ENCODE data around the gene TACC2. TPM values are rescaled to one million over a fixed set of nuclear protein-coding genes. Genes with fewer than 3 reads are reported as not detected.

TACC2 gene
- total and polyA plus RNA-seq, 4 donors, result 43.3 to 309 (median 127) TPM

DNA sequence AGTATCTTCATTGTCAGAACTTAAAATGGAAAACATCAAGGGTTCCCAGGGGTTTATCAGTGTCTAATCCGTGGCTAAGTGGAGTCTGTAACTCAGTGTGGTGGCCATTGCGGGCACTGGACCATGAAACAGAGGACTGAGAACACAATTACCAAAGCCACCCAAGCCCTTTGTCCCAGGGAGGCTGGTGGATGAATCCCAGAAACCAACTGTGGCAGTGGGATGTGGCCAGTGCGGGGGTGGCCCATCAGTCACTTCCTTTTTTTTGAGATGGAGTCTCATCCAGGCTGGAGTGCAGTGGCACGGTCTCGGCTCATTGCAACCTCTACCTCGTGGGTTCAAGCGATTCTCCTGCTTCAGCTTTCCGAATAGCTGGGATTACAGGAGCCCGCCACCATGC, 61.8 kb downstream of the TACC2 start:
- TF ChIP-seq, protein P1, sequence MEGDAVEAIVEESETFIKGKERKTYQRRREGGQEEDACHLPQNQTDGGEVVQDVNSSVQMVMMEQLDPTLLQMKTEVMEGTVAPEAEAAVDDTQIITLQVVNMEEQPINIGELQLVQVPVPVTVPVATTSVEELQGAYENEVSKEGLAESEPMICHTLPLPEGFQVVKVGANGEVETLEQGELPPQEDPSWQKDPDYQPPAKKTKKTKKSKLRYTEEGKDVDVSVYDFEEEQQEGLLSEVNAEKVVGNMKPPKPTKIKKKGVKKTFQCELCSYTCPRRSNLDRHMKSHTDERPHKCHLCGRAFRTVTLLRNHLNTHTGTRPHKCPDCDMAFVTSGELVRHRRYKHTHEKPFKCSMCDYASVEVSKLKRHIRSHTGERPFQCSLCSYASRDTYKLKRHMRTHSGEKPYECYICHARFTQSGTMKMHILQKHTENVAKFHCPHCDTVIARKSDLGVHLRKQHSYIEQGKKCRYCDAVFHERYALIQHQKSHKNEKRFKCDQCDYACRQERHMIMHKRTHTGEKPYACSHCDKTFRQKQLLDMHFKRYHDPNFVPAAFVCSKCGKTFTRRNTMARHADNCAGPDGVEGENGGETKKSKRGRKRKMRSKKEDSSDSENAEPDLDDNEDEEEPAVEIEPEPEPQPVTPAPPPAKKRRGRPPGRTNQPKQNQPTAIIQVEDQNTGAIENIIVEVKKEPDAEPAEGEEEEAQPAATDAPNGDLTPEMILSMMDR (IDR thresholded peaks at IDR 0.05; ENCODE audit: control extremely low read depth, extremely low read depth), result no peak
- Histone ChIP-seq H3K27me3 (ENCODE audit: control insufficient read depth in 3 of 3, insufficient read depth in 3 of 3, low read length in 2 of 3) (no peaks in the 10 kb centered on the region), H3K4me1 (ENCODE audit: control insufficient read depth in 5 of 5, insufficient read depth in 5 of 5, low read length in 5 of 5) (peaks cover 0 to 4% (median 3%) of the 10 kb centered on the region in 5 donors), H3K9ac (ENCODE audit: insufficient read depth in 1 of 2, low read length in 2 of 2) (no peak overlapping the region), H3K27ac (ENCODE audit: low read depth in 1 of 2, low read length in 1 of 2) (no peak overlapping the region), H3K4me3 (no peak overlapping the region), H3K9me3 (ENCODE audit: control insufficient read depth in 4 of 4, insufficient read depth in 3 of 4, low read length in 3 of 4) (no peaks in the 10 kb centered on the region), H3K36me3 (ENCODE audit: control insufficient read depth in 4 of 4, insufficient read depth in 4 of 4, low read length in 4 of 4) (no peaks in the 10 kb centered on the region)
- ATAC-seq (ENCODE audit: insufficient read depth, low FRiP score), result no peak
- no peak for DNase-seq
- 93 to 94% methylated on average over 9 of the region's 9 CpGs for WGBS, 2 donors

DNA sequence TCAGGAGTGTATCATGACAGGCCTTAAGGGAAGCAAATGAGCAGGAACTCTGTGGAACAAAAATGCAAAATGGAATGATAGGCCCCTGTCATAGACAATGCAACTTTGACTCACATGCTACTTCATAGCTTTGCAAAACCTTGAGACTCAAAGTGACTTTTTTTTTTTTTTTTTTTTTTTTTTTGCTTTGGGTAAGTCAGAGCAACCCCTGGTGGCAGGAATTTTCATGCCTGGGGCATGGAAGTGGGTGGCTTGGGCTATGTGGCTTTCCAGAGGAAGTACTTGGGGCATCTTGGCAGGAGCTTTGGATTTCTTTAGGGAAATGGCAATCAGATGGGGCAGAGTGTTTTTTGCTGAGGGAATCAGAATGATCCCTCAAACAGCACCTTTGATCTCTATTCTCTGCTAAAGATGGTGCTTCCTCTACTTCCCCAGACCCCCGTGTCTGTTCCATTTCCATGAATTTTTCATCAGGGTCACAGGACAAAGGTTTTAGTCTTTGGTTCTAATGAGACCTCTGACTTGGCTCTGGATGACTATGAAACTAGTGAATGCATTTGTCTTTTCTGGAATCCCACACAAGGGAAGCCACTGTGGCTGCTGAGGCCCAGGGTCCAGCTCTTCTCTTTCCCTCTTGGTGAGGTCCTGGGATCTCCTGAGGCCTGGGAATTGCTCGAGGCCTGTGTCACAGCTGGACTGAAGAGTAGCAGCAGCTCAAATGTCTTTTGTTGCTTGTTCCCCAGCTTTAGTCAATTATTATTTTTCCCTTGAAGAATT, 62.8 kb downstream of the TACC2 start:
- no peak overlapping the region for H3K4me3 ChIP-seq
- DNase-seq (peak; percentile 72 to 79 (median 72)), ATAC-seq (ENCODE audit: insufficient read depth, low FRiP score) (peak; percentile 38)
- no peaks in the 10 kb centered on the region for H3K36me3 ChIP-seq (ENCODE audit: control insufficient read depth in 4 of 4, insufficient read depth in 4 of 4, low read length in 4 of 4)
- TF ChIP-seq, protein P1 (IDR thresholded peaks at IDR 0.05; ENCODE audit: control extremely low read depth, extremely low read depth), result peak; percentile 42
- H3K9ac ChIP-seq (ENCODE audit: insufficient read depth in 1 of 2, low read length in 2 of 2), result no peak overlapping the region
- no peaks in the 10 kb centered on the region for H3K27me3 ChIP-seq (ENCODE audit: control insufficient read depth in 3 of 3, insufficient read depth in 3 of 3, low read length in 2 of 3)
- 64 to 70% methylated on average over 2 of the region's 2 CpGs for WGBS, 2 donors
- H3K27ac ChIP-seq (ENCODE audit: low read depth in 1 of 2, low read length in 1 of 2), result peak overlapping the region; percentile 29 to 42
- H3K4me1 ChIP-seq (ENCODE audit: control insufficient read depth in 5 of 5, insufficient read depth in 5 of 5, low read length in 5 of 5), result peaks cover 0 to 8% (median 3%) of the 10 kb centered on the region in 5 donors
- H3K9me3 ChIP-seq (ENCODE audit: control insufficient read depth in 4 of 4, insufficient read depth in 3 of 4, low read length in 3 of 4), result no peaks in the 10 kb centered on the region

DNA sequence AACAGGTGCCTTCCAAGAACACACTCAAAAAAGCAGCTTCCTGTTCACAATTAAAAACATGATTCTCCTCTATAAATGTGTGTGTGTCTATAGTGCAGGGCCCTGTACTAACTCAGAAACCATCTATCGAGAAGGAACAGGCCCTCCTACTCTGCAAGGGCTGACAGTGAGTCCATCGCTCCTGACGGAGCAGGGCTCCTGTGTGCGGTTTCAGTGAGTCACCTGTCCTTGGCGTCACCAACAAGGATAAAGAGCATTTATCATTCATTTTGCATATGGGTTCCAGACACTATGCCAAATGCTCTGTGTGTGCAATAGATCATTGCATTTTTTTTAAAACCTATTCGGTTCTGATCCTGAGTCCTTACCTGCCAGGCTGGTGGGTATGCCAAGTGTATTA, 63.7 kb downstream of the TACC2 start:
- DNase-seq, result no peak
- Histone ChIP-seq H3K4me3 (no peak overlapping the region), H3K36me3 (ENCODE audit: control insufficient read depth in 4 of 4, insufficient read depth in 4 of 4, low read length in 4 of 4) (no peaks in the 10 kb centered on the region), H3K9ac (ENCODE audit: insufficient read depth in 1 of 2, low read length in 2 of 2) (no peak overlapping the region), H3K9me3 (ENCODE audit: control insufficient read depth in 4 of 4, insufficient read depth in 3 of 4, low read length in 3 of 4) (no peaks in the 10 kb centered on the region), H3K27ac (ENCODE audit: low read depth in 1 of 2, low read length in 1 of 2) (no peak overlapping the region), H3K27me3 (ENCODE audit: control insufficient read depth in 3 of 3, insufficient read depth in 3 of 3, low read length in 2 of 3) (no peaks in the 10 kb centered on the region), H3K4me1 (ENCODE audit: control insufficient read depth in 5 of 5, insufficient read depth in 5 of 5, low read length in 5 of 5) (peaks cover 0 to 8% (median 3%) of the 10 kb centered on the region in 5 donors)
- TF ChIP-seq, protein P1 (IDR thresholded peaks at IDR 0.05; ENCODE audit: control extremely low read depth, extremely low read depth), result no peak
- WGBS, 2 donors, result 94% methylated on average over 6 of the region's 6 CpGs
- no peak for ATAC-seq (ENCODE audit: insufficient read depth, low FRiP score)

Measured in lung (tissue), 12 donors.